ENCODE results near the gene S100A4. TPM values are rescaled to one million over a fixed set of nuclear protein-coding genes. Genes with fewer than 3 reads are reported as not detected.

S100A4 gene
- total RNA-seq, 1 experiment from 2014 or later, result 384 TPM

- H3K27ac ChIP-seq (ENCODE audit: low read depth, low read length), result peak overlapping the region; percentile 100
- intact Hi-C loops (cut with micrococcal nuclease), result loop anchor here (1.0 to 2.0 kb wide), 3 partner anchors 34 to 215 kb away; no protein-coding TSS in a partner anchor
- ChIA-PET RAD21 (ENCODE audit: low non-redundant PET in 1 of 2, low total read pairs in 2 of 2, uncharacterized antibody in 2 of 2, unreplicated experiment in 2 of 2) (interaction anchor here (0.7 to 2.1 kb wide), 13 partner anchors 22 to 66 kb away, joined by 3 to 11 read pairs (median 4); partner anchors contain the start of genes CHTOP (in 1 of the 2), S100A13 (in 1 of the 2), S100A5 (in 1 of the 2) and S100A6 (in 1 of the 2)), CTCF (interaction anchor here (0.6 to 3.7 kb wide), 17 partner anchors 11 to 214 kb away, joined by 3 to 35 read pairs (median 4); partner anchors contain the start of genes S100A13, S100A14, S100A5 and S100A6), POLR2A (interaction anchor here (0.9 to 2.9 kb wide), 18 partner anchors 10 to 216 kb away, joined by 3 to 93 read pairs (median 4); partner anchors contain the start of genes CHTOP, S100A13, S100A16 and S100A4)
- no peak for ATAC-seq
- H3K36me3 ChIP-seq (ENCODE audit: control insufficient read depth in 1 of 2, insufficient read depth in 2 of 2, low read length in 2 of 2), result no peaks in the 10 kb centered on the region
- H3K9me3 ChIP-seq (ENCODE audit: control insufficient read depth in 1 of 2, insufficient read depth in 1 of 2, low read depth in 1 of 2, low read length in 2 of 2), result no peaks in the 10 kb centered on the region
- no peaks in the 10 kb centered on the region for H3K9me2 ChIP-seq (ENCODE audit: insufficient read depth)
- peak overlapping the region; percentile 68 for H3K4me2 ChIP-seq (ENCODE audit: low read length)
- peak overlapping the region; percentile 29 to 35 for H3K4me3 ChIP-seq (replicated peaks in 1 of 2; ENCODE audit: low read depth in 1 of 2, low read length in 2 of 2)
- BruUV-seq (replicated peaks), result TSS peak; percentile 57
- no peaks in the 10 kb centered on the region for H3K27me3 ChIP-seq (ENCODE audit: insufficient read depth, low read length)
- peak; percentile 59 for DNase-seq (ENCODE audit: low read depth, low spot score)
- no peaks in the 10 kb centered on the region for H3K79me2 ChIP-seq (ENCODE audit: insufficient read depth, low read length)
- H3K9ac ChIP-seq (ENCODE audit: low read length), result peak overlapping the region; percentile 80
- no peak for TF ChIP-seq CEBPB (IDR thresholded peaks at IDR 0.05; ENCODE audit: low read depth)
- peak; percentile 40 for TF ChIP-seq POLR2AphosphoS5 (IDR thresholded peaks at IDR 0.05; ENCODE audit: low read depth, low read length)
- TF ChIP-seq CTCF (IDR thresholded peaks at IDR 0.05 in 2 of 3, conservative IDR thresholded peaks at IDR 0.05 in 1 of 3; ENCODE audit: borderline replicate concordance in 1 of 3, insufficient read depth in 1 of 3, low read depth in 2 of 3, low read length in 2 of 3), result no peak
- no peaks in the 10 kb centered on the region for H4K20me1 ChIP-seq (ENCODE audit: insufficient read depth)
- no peak overlapping the region for H2AFZ ChIP-seq (ENCODE audit: low read depth, low read length, poor library complexity, severe bottlenecking)
- H3K4me1 ChIP-seq (ENCODE audit: control insufficient read depth in 1 of 2, insufficient read depth in 2 of 2, low read length in 2 of 2), result peaks cover 65 to 81% of the 10 kb centered on the region in 2 experiments
These were observed 22.2 kb upstream of the S100A4 start for GRCh38 chr1:153567621-153568366.
